T1000 (cell line): ENCODE measurements around the gene PARVA.

Experiments
- DNase-seq: peaks from one replicate; lab custom pipeline; 2025; ENCODE audit warnings: mixed read lengths; lab: John Stamatoyannopoulos, UW

PARVA gene

DNA sequence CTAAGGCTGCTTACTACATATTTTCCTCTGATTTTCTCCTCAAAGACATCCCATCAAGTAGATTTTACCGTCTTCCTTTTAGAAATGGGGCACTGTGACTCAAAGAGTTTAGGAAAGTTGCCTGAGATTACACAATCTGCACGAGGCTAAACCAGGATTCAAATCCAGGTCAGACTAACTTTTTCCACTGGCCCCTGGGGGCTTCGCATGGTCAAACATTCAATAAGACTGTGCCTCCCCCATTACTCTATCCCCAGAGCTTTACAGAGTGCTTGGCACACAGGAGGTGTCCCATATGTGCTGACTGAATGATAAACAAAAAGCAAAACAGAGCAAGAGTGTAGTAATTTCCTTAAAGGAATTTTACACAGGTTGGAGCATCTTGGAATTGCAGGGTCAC is 178.8 kb downstream of the PARVA start:
- no peak for DNase-seq

DNA sequence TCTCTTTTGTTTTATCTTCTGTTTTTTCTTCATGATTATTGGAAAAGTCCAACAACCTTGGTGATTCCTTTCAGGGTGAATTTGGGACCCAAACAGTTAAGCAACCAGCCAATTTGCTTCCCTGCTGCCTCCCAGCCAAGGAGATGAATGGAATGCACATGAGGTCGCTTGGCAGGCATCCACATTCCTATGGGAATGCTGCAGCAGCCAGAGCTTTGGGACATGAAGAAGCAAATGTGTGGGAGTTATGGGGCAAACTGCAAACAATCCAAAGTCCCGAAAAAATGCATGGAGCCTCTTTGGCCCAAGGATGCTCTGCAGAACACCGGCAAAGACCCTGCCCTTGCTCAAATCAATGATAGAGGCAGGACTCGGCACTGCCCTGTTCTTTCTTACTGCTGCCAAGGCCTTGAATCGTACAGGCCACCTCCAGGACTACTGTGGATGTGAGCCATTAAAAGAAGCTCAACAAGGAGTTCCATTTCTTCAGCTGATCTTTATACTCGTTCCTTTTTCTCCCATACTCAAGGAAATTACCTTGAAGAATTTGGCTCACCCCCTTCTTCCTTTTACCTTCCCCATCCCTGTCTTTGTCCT is 179.5 kb downstream of the PARVA start:
- DNase-seq: peak; percentile 43

DNA sequence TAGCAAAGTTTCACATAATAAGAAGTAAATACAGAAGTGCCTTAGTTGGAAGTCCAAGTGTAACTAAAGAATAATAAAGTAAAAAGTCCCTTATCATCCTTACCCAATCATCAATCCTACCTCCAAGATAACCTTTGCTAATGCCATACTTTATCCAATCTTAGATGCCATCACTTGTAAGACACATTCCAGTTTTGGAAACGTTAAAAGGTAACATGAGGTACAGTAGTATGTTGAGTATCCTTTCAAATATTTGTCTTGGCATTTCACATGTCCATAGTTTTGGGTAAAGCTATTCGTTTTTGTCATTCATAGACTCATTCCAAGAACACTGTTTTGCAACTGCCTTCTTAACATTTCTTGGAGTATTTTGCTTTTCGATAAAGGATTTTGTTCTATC is 181.6 kb downstream of the PARVA start:
- DNase-seq: no peak

DNA sequence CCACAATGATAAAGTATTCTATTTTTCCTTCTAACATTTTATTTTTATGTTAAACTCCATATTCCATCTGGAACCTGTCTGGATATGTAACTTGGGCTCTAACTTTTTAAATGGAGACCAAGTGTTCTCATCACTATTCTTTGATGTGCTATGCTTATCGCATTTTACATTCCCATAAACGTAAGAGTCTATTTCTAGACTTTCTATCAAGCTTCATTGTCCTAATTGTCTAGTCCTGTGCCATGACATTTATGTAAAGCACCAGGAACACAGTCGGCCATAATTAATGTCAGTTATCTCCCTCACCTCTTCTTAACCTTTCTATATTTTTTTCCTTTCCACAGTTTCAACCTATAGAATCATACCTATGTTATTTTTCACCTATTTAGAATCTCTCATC is 183.0 kb downstream of the PARVA start:
- DNase-seq: no peak

DNA sequence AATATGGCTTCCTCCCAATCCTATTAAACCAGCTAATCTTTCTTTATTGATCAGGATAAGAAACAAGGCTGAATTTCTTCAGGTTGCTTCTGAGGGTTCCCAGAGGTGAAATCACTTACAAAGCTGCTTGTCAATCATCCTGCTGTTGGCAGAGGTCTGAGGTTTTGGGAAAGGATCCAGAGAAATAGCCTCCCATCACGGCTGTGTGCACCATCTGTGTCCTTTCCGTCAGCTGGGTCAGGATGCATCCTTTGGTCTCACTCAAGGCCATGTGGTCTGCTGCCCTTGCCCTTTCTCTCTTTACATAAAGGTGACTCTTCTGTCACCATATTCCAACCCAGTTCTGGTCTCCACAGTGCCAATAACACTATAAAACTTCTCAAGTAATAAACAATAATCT is 183.5 kb downstream of the PARVA start:
- DNase-seq: no peak

DNA sequence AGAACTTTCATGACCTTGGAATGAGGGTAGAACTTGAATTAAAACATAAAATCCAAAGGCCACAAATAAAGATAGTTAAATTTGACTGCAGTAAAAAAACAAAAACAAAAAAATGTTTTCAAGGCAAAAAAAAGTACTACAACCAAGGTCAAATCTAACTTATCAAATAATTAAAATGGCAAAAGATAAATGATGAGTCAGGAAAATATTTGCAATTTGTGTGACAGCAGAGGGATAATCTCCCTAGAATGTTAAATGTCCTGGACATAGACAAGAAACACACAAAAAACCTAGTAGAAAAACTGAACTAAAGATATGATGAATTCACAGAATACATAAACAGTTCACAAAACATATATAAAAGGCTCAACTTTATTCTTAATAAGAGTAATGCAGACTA is 186.6 kb downstream of the PARVA start:
- no peak for DNase-seq

DNA sequence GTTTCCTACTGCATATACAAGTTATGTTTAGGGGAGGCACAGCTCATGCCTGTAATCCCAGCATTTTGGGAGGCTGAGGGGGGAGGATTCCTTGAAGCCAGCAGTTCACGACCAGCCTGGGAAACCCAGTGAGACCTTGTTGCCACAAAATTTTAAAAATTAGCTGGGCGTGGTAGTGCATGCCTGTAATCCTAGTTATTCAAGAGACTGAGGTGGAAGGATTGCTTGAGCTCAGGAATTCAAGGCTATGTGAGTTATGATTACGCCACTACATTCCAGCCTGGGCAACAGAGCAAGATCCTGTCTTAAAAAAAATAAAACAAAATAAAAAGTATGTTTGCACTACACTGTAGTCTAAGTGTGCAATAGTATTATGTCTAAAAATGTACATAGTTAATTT is 188.0 kb downstream of the PARVA start:
- no peak for DNase-seq

DNA sequence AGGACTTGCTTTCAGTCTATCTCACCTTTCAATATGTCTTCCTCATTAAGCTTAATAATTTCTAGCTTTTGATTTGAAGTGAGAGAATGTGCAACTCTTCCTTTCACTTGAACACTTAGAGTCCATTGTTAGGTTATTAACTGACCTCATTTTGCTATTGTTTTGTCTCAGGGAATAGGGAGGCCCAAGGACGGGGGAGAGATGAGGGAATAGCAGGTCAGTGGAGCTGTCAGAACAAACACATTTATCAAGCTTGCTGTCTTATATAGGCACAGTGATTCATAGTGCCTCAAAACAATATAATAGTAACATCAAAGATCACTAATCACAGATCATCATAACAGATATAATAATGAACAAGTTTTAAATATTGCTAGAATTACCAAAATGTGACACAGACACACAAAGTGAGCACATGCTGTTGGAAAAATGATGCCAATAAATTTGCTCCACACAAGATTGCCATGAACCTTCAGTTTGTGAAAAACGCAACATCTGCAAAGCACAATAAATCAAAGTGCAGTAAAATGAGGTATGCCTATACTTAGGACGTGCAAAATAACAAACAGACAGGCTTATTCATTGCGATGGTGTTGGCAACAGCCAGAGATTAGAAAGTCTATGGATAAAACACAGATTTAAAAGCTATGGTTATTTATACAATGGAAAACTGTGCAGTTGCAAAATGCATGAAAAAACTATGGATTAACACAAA is 190.5 kb downstream of the PARVA start:
- DNase-seq: no peak

DNA sequence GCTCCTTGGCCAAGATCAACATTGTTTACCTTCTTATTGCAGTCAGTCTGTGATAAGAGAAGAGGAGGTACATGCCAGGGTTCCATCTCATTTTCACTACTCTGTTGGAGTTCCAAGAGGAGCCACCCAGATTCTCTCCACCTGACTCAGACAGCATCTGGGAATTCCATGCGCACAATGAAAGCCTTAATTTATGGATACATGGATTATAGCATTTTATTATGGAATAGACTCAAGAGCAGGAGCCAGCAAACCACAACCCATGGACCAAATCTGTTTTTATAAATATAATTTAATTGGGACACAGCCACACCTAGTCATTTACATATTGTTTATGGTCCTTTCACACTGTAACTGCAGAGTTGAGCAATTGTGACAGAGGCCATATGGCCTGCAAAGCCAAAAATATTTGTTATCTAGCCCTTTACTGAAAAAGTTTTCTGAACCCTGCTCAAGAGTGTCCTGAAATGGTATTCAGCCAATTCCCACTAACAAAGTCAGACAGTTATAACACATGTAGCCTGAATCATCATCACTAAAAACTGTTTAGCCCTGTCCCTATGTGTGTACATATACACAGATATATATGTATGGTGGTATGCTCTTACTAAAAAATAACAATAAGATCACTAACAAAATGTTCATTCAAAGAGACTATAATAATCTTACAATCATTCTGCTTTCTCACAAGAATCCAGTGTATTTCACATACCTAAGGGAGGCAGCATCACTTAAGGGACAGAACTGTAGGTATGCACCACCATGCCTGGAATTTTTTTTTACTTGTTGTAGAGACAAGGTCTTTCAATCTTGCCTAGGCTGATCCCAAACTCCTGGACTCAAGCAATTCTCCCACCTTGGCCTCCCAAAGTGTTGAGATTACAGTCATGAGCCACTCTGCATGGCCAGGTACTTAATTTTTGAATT is 192.4 kb downstream of the PARVA start:
- no peak for DNase-seq

DNA sequence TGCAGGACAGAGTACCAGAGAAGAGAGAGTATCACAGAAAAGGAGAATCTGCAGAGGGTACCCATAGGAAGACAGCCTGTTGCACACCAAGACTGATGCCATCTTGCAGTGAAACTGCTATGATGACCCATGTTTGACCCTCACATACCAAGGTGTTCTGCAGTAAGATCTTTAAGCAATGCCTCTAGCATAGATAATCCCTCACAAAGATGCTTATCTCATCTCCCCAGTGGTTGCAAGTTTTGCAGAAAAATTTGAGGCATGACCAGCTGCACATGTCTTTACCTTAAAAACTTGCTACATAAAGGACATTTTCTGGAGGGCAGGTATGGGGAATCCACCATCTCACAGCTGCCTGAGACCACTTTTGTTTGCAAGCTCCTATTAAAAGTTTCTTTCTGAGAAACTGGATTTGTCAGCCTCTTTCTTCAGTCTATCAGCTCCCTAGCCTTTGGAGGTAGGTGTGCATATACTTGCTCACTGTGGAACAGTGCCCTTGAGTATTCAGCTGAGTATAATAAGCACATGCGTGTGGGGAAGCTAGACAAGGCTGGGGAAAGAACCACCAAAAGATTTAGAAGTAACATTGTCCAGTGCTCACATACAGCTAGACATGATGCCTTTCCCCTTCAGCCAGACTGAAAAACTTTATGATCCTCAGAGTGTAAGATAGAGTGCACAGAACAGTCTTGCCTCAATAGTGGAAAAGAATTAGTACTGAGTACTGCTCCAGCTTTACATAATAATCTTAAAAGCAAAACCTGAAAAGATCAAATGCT is 196.5 kb downstream of the PARVA start:
- DNase-seq: no peak

DNA sequence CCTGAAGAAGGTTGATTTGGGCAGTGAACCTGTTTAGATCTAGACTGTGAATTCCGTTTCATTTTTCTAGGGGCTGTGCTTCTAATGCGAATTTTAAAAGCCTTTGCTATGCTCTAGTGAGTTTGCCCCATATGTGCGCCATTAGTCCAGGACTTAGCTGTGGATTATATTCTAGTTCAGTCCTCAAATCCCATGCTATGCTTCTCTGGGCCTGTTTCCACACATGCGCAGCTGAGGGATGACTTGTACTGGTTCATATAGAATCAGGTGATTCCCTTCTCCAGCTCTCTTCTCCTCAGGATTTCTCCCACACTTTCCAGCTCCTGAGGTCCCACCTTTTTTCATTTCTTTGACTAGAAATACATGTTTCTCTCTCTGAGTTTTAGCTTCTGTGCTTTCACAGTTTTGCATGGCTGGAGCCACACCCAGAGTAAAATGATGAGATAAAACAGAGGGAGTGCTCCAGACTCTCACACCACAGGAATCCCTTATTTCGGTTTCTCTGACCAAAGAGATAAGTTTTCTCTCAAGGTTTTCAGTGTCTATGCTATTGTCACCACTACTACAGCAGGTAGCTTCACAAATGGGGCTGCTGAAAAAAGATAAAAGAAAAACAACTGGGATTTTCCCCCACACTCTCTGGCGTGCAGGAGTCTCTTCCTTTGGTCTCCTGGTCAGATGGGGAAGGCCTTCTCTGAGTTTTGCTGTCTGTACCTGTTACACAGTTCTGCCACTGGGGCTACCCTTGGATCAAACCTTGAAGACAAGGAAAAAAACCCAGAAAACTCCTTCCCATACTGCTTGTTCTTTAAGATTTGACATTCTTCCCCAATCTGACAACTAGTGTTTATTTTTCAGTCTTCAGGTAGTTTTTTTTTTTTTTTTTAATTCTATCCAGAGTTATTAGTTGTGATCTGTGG is 200.6 kb downstream of the PARVA start:
- no peak for DNase-seq

DNA sequence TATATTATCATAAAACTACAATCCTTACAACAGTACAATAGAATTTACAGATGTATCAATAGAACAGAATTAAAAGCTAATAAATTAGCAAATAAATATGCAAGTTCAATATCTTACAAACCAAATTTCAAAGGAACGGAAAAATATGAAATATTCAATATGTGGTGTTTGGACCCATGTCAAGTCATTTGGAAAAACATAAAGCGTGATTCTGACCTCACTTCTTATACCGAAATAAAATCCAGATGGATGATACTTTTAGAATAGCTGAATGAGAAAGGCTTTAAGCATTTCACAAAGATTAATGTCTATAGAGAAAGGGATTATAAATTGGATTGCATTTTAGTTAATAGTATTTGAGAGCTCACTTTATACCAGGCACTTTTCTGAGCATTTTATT is 204.0 kb downstream of the PARVA start:
- no peak for DNase-seq

DNA sequence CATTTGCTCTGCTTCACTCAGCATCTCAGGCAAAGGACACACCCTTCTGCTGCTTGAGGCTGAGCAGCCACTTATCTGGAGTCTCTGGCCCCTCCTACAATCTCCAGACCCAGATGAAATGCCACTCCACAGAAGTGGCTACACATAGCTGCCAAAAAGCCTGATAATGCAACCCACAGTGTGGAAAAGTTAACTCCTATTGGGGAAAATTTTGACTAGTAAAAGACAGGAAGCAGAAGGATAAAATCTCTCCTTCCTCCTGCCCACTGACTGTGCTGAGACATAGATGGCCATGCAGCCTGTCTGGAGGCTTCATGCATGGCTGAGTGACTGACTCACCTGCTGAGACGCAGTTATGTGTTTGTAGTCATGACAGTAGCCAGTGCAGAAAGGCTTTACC is 204.6 kb downstream of the PARVA start:
- DNase-seq: no peak
